Stimulated activated CD4-positive, alpha-beta T cell treated with anti-CD3 and anti-CD28 coated beads, Interleukin-12 subunit alpha, Interleukin-12 subunit beta, amount 100 ng/mL, for 48 hours (primary cell): ENCODE data around the gene MYO10.
"Not testable (repeated sequence)": the region's sequence is repeated elsewhere in the genome, so short reads cannot be mapped to it uniquely, and the experiment has no call there.

Experiments
- DNase-seq, 3 donors: peaks; one replicate each; pipeline ENCODE4 v3.0.0-alpha.2; 2020; ENCODE audit warnings: low read depth in 2 of 3, low spot score in 1 of 3

The MYO10 gene

GRCh38 chr5:16864631-16865131, 71.4 kb downstream of the MYO10 start:
- no peak for DNase-seq

GRCh38 chr5:16863469-16863946, 72.6 kb downstream of the MYO10 start:
- no peak for DNase-seq

GRCh38 chr5:16862777-16863176, 73.3 kb downstream of the MYO10 start:
- DNase-seq = no peak

- DNase-seq = no peak
These were observed 76.7 kb downstream of the MYO10 start for GRCh38 chr5:16859346-16859745.

GRCh38 chr5:16858151-16858550, 77.9 kb downstream of the MYO10 start:
- no peak for DNase-seq

GRCh38 chr5:16857635-16858034, 78.5 kb downstream of the MYO10 start:
- no peak for DNase-seq

- no peak for DNase-seq
These were observed 79.6 kb downstream of the MYO10 start for GRCh38 chr5:16856531-16856930.

- no peak for DNase-seq
These were observed 80.2 kb downstream of the MYO10 start for GRCh38 chr5:16855898-16856297.

- no peak for DNase-seq
These were observed 80.6 kb downstream of the MYO10 start for GRCh38 chr5:16855485-16855884.

GRCh38 chr5:16854351-16854750, 81.7 kb downstream of the MYO10 start:
- DNase-seq = no peak

GRCh38 chr5:16853518-16853917, 82.6 kb downstream of the MYO10 start:
- no peak for DNase-seq

GRCh38 chr5:16852251-16853005, 83.7 kb downstream of the MYO10 start:
- no peak for DNase-seq

- no peak for DNase-seq
These were observed 86.3 kb downstream of the MYO10 start for GRCh38 chr5:16849775-16850174.

GRCh38 chr5:16849181-16849580, 86.9 kb downstream of the MYO10 start:
- DNase-seq = no peak

GRCh38 chr5:16844952-16845351, 91.1 kb downstream of the MYO10 start:
- DNase-seq = no peak

- no peak for DNase-seq
These were observed 93.2 kb downstream of the MYO10 start for GRCh38 chr5:16842896-16843295.

GRCh38 chr5:16841416-16841815, 94.7 kb downstream of the MYO10 start:
- no peak for DNase-seq

GRCh38 chr5:16837305-16837704, 98.8 kb downstream of the MYO10 start:
- DNase-seq = no peak

- DNase-seq = no peak
These were observed 102.1 kb downstream of the MYO10 start for GRCh38 chr5:16834029-16834428.

- not testable (repeated sequence) for DNase-seq
These were observed 104.8 kb downstream of the MYO10 start for GRCh38 chr5:16831326-16831725.

GRCh38 chr5:16827755-16828154, 108.3 kb downstream of the MYO10 start:
- DNase-seq = no peak

- no peak for DNase-seq
These were observed 109.5 kb downstream of the MYO10 start for GRCh38 chr5:16826379-16827125.
